ENCODE results near the gene PPP1R12B.

The PPP1R12B gene, protein sequence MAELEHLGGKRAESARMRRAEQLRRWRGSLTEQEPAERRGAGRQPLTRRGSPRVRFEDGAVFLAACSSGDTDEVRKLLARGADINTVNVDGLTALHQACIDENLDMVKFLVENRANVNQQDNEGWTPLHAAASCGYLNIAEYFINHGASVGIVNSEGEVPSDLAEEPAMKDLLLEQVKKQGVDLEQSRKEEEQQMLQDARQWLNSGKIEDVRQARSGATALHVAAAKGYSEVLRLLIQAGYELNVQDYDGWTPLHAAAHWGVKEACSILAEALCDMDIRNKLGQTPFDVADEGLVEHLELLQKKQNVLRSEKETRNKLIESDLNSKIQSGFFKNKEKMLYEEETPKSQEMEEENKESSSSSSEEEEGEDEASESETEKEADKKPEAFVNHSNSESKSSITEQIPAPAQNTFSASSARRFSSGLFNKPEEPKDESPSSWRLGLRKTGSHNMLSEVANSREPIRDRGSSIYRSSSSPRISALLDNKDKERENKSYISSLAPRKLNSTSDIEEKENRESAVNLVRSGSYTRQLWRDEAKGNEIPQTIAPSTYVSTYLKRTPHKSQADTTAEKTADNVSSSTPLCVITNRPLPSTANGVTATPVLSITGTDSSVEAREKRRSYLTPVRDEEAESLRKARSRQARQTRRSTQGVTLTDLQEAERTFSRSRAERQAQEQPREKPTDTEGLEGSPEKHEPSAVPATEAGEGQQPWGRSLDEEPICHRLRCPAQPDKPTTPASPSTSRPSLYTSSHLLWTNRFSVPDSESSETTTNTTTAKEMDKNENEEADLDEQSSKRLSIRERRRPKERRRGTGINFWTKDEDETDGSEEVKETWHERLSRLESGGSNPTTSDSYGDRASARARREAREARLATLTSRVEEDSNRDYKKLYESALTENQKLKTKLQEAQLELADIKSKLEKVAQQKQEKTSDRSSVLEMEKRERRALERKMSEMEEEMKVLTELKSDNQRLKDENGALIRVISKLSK
- 32.3 to 65.7 (median 56.1) reads per million in 4 experiments for total RNA-seq

DNA sequence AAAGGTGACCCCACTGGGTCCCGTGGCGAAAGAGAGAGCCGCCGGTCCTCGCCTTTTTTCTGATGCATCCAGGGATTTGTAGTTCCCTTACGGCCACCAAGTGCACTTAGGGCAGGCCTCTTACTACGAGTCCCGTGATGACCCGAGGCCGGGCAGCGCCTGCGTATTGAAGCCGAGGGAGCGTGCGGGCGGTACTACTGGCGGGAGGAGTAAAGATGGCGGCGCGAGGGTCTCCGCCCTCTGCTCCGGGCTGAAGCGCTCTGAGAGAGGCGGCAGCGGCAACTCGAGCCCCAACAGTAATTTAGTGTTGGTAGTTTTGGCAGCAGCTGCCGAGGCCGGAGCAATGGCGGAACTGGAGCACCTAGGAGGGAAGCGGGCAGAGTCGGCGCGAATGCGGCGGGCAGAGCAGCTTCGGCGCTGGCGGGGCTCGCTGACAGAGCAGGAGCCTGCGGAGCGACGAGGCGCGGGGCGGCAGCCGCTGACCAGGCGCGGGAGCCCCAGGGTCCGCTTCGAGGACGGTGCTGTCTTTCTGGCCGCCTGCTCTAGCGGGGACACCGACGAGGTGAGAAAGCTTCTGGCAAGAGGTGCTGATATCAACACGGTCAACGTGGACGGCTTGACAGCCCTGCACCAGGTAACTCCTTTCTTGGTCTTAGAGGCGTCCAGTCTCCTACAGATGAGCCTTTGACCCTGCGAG is at the start of gene PPP1R12B:
TSS of gene PPP1R12B (plus strand) at position 191 of the 697 bp plus-strand sequence. CDS start at position 344, 153 bp downstream.
- peak; percentile 92 for DNase-seq

DNA sequence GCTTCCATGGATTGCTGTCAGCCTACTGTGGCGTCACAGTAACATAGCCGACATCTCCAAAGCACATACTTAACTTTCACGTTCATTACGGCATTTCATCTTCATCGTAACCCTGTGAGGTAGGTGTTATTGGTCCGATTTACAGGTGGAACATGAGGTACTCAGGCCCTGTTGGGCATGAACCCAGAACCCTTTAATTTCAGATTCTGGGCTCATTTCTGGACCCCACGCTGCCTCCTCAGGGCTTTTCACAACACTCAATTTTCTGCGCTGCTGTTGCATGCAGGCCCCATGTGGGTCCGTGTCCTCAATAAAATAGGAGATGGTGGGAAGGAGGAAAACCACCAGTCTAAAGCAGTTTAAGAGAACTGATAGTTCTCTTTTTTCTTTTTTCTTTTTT is 46.3 kb upstream of the PPP1R12B start:
- DNase-seq, result no peak

DNA sequence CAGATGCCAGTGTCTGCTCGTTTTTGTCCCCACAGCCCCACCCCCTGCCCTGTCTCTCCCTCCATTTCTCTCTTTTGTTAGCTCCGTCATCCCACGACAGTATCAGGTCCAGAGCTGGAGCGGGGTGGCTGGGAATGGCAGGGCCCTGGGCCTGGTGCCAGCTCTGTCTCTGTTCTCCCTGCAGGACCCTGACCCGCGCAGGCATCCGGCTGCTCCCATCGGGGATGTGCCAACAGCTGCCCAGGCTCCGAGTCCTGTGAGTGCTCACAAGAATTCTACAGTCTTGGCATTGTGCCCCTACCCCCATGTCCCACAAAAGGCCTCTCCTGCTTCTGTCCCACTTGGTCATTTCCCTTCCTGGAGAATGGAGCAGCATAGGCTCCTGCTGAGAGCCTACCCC is 44.1 kb upstream of the PPP1R12B start:
- DNase-seq, result no peak

DNA sequence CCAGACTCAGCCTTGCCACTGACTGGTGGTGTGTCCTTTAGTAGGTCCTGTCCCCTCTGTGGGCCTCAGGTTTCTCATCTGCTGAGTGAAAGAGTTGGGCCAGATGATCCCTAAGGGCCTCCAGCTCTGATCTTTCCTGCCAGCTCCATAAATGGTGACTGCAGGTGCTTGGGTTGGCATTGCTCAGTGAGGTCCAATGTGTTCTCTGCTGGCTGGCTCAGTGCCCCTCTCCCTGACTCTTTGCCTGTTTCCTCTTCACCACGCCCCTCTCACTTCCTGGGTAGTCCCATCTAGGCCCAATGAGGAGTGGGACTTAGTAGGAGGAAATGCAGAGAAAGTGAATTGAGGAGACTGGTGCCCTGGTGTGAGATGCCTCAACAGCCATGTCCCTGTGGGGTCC is 43.3 kb upstream of the PPP1R12B start:
- no peak for DNase-seq

DNA sequence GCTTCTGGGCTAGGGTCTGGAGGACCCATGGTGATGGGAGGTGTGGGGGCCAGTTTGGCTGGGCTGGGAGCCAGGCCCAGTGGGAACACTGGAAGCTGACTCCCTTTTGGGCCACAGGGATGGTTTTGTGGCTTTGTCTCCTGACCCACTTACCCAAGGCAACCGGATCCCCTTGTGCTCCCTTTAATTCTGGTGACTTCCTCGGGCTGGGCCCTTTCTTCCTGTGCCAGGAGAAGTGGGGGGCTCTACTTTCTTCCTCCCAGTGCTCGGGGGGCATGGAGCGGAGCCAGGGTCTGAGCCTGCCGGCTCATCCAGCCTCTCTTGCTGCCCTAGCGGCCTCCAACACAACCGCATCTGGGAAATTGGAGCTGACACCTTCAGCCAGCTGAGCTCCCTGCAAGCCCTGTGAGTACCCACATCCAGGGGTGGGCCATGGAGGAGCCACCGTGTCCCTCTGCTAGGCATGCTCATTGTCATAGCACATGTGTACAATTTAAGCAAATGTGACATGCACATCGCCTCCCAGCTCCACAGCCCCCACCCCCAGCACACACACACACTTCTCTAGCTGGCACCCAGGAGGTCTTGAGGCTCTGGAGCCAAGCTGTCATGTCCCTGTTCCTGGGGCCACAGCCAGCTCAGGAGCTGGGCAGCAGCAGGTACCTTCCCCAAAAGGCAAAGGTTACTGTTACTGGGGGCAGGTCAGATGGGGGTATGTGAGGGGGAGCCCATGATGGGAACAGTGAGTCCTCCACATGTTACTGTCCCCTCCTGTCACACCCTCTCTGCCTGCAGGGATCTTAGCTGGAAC is 41.8 kb upstream of the PPP1R12B start:
- DNase-seq, result no peak

DNA sequence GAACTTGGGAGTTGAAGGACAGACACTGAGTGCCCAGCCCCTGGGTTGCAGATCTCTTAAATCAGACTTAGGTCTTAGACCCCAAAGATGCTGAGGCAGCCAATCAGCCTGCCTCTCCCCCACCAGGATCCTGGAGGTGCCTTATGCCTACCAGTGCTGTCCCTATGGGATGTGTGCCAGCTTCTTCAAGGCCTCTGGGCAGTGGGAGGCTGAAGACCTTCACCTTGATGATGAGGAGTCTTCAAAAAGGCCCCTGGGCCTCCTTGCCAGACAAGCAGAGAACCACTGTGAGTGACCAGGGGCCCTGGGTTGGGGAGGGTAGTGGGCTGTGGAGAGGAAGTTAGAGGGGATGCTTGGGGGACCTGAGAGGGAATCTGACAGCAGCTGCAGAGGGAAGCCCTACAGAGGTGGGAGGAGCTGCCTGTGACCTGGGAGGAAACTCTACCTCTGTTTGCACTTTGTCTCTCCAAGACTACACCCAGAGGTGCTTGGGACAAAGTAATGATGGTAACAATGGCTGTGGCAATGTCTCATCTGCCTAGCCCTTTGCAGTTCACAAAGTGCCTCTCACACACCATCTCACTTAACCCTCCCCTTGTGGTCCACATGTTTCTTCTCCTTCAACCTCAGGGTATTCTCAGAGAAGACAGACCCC is 38.3 kb upstream of the PPP1R12B start:
- no peak for DNase-seq

DNA sequence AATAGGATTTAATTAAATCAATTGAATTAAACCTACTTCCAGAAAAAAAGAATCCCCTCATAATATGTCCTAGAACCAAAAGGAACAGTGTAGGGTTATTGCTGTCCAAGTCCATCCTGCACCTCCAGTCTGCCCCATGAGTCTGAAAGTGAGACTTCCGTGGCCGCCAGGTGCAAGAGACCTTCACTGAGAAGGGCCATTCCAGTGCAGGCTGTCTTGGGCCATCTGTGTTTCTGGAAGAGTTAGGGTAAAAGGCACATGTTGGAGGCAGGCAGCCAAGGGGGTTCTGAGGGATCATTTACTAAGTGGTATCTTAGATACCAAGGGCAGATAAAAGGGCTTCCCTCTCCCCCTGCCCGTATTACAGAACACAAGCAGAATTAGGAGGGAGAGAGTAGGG is 37.8 kb upstream of the PPP1R12B start:
- no peak for DNase-seq

DNA sequence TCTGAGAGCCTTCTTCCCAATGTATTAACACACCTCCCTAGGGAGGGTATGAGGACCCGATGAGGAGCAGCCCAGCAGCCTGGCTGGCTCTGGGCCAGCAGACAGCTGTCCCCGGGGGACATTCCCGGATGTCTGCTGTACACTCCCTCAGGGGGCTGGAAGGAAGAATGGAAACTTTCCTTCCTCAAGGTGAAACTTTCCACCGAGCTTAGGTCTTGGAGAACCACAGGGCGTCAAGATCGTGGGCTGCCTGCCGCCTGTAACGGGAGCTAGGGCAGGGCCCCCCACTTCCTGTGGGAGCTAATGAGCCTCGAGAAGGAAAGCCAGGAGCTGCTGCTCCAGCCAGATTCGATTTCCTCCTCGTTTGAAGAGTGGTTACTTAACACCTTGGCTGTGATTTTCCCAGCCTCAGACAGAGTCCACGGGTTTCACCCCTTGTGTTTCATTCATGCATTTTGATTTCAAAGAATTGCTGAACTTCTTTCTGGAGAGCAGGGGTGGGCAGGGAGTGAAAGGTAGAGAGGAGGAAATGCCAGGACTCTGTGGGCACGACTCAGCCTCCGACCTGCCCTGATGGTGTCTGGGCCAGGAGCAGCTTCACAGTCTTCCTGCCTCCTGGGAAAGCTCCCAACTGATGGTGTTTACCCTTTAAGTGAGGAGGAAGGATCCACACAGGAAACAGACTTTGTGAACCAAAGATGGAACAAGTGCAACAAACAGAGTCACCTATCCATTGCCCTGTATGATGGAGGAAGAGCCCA is 36.4 kb upstream of the PPP1R12B start:
- DNase-seq, result no peak

DNA sequence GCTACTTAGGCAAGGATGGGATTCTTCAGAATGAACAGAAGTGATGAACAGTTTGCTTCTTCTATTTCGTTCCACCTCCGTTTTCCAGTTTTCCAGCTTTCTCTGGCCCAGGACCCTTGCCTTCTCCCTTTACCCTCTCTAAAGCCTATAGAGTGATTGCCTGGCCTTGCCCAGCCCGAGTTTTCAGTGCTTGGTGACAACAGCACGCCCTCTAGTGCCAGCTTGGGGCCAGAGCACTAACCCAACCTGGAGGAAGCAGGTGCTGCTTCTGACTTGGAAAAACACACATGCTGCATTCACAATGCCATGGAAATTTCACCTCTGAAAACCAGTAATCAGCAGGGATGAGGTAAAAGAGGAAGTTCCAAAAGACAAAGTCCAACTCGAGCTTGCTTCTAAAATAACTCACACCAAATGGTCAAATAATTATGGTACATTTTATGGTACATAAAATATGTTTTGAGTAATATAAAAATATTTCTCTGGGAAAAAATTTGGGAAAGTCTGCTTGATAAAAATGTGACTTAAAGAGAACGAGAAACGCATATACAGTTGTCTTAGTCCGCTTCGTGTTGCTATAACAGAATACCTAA is 32.8 kb upstream of the PPP1R12B start:
- peak; percentile 40 for DNase-seq

DNA sequence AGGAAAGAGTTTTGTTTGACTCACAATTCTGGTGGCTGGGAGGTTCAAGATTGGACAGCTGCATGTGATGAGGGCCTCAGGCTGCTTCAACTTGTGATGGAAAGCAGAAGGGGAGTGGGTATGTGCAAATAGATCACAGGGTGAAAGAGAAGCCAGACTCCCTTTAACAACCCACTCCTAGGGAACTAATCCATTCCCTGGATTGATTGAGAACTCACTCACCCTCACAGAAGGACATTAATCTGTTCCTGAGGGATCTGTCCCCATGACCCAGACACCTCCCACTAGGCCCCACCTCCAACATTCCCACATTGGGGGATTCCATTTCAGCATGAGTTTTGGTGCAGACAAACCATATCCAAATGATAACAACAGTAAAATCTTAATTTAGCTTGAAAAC is 32.3 kb upstream of the PPP1R12B start:
- DNase-seq, result no peak

DNA sequence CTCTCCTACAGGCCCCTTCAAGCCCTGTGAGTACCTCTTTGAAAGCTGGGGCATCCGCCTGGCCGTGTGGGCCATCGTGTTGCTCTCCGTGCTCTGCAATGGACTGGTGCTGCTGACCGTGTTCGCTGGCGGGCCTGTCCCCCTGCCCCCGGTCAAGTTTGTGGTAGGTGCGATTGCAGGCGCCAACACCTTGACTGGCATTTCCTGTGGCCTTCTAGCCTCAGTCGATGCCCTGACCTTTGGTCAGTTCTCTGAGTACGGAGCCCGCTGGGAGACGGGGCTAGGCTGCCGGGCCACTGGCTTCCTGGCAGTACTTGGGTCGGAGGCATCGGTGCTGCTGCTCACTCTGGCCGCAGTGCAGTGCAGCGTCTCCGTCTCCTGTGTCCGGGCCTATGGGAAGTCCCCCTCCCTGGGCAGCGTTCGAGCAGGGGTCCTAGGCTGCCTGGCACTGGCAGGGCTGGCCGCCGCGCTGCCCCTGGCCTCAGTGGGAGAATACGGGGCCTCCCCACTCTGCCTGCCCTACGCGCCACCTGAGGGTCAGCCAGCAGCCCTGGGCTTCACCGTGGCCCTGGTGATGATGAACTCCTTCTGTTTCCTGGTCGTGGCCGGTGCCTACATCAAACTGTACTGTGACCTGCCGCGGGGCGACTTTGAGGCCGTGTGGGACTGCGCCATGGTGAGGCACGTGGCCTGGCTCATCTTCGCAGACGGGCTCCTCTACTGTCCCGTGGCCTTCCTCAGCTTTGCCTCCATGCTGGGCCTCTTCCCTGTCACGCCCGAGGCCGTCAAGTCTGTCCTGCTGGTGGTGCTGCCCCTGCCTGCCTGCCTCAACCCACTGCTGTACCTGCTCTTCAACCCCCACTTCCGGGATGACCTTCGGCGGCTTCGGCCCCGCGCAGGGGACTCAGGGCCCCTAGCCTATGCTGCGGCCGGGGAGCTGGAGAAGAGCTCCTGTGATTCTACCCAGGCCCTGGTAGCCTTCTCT is 30.3 kb upstream of the PPP1R12B start:
- DNase-seq, result no peak

DNA sequence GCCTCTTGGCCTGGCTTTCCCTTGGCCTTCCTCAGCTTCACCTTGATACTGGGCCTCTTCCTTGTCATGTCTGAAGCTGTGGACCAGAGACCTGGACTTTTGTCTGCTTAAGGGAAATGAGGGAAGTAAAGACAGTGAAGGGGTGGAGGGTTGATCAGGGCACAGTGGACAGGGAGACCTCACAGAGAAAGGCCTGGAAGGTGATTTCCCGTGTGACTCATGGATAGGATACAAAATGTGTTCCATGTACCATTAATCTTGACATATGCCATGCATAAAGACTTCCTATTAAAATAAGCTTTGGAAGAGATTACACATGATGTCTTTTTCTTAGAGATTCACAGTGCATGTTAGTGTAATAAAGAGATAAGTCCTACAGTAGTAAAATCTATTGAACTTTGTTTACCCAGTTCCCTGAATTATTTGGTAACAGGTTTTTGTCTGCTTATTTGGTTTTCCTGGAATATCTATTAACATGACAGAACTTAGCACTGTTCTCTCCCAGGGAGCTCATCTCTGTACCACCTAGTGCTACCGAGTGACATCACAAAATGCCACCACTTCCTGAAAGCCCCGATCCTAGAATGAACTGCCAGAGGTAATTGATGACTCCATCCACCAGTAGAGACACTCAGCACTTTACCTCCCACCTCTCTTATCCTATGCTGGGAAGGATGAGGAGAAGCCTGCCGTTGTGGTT is 29.0 kb upstream of the PPP1R12B start:
- no peak for DNase-seq

DNA sequence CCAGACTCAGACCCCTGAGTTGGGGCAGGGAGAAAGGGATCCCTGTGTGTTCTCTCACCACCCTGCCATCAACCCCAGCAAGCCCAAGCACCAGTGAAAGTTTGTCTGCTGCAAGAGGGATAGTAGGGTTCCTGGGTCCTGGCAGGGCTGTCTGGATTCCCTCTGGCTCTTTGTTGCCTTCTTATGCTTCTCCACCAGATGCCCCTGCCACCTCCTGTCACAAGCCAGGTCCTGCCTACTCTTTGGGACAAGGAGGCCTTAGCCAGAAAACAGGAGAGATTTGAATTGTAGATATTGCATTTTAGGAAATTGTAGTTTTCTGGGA is 28.5 kb upstream of the PPP1R12B start:
- DNase-seq, result no peak

DNA sequence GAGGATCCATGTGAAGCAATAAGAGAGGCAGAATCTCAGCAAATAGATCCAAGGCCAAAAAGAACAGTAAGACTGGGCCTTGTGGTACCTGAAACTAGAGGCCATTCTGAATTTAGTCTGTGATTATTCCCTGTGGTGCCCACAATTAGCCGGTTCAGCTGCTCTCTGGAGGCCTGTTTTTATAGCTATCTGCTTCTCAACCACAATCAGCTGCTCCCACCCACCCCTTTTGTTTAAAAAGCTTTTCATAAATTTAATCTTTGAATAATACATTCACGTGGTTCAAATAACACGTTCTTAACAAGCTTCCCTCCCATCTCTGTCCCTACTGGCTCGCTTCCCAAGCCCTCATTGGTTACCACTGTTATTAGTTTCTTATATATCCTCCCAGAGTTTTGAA is 24.8 kb upstream of the PPP1R12B start:
- no peak for DNase-seq

DNA sequence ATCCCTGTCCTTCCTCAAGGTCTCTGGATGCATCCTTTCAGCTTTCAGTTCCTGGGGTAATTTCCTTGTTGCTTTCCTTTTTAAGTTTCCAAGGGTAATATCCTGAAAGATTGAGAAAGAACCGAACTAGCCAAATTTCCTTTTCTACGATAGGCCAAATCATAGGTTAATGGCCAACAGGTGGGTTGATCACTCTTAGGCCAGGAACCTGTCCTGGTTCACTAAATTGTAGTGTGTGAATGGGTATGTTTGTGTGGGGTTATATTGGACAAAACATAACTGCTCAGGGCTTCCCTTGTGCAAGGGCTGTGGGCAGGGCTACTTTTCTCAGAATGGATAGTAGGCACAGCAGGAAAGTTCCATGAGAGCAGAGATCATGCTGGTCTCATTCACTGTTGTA is 23.9 kb upstream of the PPP1R12B start:
- no peak for DNase-seq

DNA sequence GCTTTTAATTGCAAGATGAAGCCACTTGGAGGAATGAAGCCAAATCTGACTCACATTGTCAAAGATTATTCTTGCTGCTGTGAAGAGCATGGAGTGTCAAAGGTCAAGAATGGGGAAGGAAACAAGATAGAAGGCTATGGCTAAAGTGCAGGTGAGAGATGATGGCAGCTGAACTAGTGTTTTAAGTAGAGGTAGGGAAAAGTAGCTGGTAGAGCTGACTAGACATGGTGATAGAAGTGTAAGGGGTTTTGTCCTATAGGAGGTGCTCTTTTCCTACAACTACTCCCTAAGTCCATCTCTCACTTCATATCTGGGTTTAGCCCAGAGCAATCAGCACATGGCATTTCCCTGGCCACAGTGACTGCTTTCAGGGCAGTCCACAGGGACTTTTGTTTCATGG is 18.6 kb upstream of the PPP1R12B start:
- DNase-seq, result no peak

DNA sequence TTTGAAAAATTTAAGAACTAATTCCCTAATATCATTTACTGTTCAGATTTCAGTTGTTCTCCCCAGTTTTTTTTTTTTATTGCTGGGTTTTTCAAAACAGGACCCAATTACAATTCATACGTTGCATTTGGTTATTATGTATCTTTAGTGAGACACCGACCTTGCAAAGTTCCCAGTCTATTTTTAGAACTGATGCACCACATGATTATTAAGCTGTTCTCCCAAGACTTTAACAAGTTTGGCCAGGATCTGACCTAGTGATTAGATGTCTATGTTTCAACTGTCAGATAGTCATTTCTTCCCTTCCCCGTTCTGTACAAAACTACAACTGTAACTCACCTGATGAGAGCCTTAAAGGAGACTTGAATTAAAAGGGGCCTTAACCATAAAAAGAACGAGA is 14.6 kb upstream of the PPP1R12B start:
- DNase-seq, result no peak

DNA sequence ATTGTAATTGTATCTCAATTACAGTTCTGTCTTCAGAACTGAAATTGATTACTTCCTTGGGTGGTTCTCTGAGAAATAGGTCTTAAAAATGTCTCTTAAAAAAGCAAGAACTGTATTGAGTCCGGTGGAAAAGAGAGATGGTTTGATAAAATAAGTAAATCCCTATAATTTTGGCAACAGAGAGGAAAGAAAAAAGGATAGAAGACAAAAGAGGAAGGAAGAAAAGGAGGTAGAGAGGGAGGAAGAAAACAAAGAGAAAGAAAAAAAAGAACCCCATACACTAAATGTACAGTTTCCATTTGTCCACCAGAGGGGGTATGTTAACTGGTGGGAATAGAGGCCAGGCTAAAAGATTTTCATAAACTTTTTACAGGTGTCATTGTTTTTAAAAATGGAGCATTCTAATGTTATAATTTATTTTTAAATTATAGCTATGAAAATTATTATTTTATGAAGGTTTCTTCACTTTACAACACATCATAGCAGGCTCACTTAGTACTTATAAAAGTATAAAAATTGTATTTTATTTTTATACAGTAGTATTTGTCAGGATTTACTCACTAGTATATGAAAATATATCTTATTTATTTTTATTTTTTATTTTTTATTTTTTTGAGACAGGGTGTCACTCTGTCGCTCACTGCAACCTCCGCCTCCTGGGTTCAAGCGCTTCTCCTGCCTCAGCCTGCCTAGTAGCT is 4.7 kb upstream of the PPP1R12B start:
- no peak for DNase-seq
